Adipocyte (in vitro differentiated cells): Measurements from ENCODE around the gene BCHE.
"Not testable (repeated sequence)": the region's sequence is repeated elsewhere in the genome, so short reads cannot be mapped to it uniquely, and the experiment has no call there.

Experiments used
- DNase-seq: peaks from one replicate; pipeline ENCODE4 v3.0.0-alpha.2; 2015; ENCODE audit warnings: low read depth
- H3K27me3 ChIP-seq: replicated peaks from 2 replicates; pipeline ENCODE4 v1.7.0; 2013; ENCODE audit warnings: mild to moderate bottlenecking, low read length, moderate library complexity; ENCODE audit not compliant: control insufficient read depth, insufficient read depth
- H3K36me3 ChIP-seq: 2 replicates; pipeline ENCODE4 v1.7.0; 2013; ENCODE audit warnings: low read length, mild to moderate bottlenecking, moderate library complexity; ENCODE audit not compliant: control insufficient read depth, insufficient read depth, severe bottlenecking
- H3K4me1 ChIP-seq: 2 replicates; pipeline ENCODE4 v1.7.0; 2013; ENCODE audit warnings: mild to moderate bottlenecking, low read length, moderate library complexity; ENCODE audit not compliant: control insufficient read depth, insufficient read depth
- H3K4me3 ChIP-seq: 2 replicates; pipeline ENCODE4 v1.7.0; 2013; ENCODE audit warnings: mild to moderate bottlenecking, low read length, moderate library complexity
- H3K9ac ChIP-seq: 2 replicates; pipeline ENCODE4 v1.7.0; 2013; ENCODE audit warnings: mild to moderate bottlenecking, low read length, moderate library complexity
- H3K9me3 ChIP-seq: 2 replicates; pipeline ENCODE4 v1.7.0; 2013; ENCODE audit warnings: mild to moderate bottlenecking, low read length, moderate library complexity; ENCODE audit not compliant: control insufficient read depth

BCHE gene

DNA sequence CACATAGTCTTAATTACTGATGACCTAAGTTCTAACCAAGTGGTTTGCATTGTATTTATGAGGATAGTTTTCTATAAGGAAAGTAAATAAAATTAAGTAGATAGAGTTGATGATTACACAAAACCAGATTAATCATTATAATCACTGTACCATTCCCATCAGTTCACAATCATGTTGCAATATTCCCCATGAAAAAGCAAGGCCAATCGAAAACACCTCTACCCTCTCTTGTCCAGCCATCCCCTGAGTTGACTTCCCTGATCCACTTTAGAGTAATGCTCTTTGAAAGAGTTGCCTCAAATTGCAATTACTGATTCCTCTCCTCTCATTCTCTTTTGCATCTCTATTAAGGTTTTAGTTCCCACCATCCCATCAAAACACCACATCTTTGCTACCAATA lies 21.0 kb downstream of the BCHE start:
- Histone ChIP-seq H3K27me3 (no peaks in the 10 kb centered on the region), H3K36me3 (no peaks in the 10 kb centered on the region), H3K4me3 (no peak overlapping the region), H3K4me1 (peaks cover 3% of the 10 kb centered on the region), H3K9ac (no peak overlapping the region), H3K9me3 (no peaks in the 10 kb centered on the region)
- DNase-seq: no peak

GRCh38 chr3:165815682-165816081 lies 21.5 kb downstream of the BCHE start:
- DNase-seq: no peak
- H3K36me3 ChIP-seq: no peaks in the 10 kb centered on the region
- no peaks in the 10 kb centered on the region for H3K9me3 ChIP-seq
- H3K9ac ChIP-seq: no peak overlapping the region
- peaks cover 3% of the 10 kb centered on the region for H3K4me1 ChIP-seq
- no peak overlapping the region for H3K4me3 ChIP-seq
- no peaks in the 10 kb centered on the region for H3K27me3 ChIP-seq

DNA sequence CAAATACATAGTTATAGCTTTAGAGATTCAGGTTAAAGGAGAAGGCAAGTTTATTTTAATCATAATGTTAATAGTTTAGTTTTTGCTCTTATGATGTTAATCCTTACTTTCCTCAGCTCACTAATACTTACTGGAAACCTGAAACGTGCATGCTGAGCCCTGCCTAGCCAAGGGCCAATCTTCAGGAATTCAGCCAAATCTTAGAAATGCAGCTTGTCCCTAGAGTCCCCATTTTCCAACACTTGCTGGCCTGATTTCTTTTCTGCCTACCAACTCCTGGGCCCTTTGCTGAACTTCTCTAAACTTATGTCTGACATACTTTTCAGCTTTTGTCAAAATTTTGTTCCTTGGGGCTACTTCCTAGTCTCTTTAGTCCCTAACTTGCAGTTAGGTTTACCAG lies 22.8 kb downstream of the BCHE start:
- Histone ChIP-seq H3K4me3 (no peak overlapping the region), H3K9ac (no peak overlapping the region), H3K4me1 (peaks cover 3% of the 10 kb centered on the region), H3K36me3 (no peaks in the 10 kb centered on the region), H3K9me3 (no peaks in the 10 kb centered on the region), H3K27me3 (no peaks in the 10 kb centered on the region)
- DNase-seq: no peak

GRCh38 chr3:165807937-165808336 lies 29.3 kb downstream of the BCHE start:
- not testable (repeated sequence) for H3K36me3 ChIP-seq, DNase-seq, H3K9me3 ChIP-seq, H3K9ac ChIP-seq, H3K4me3 ChIP-seq, H3K4me1 ChIP-seq, H3K27me3 ChIP-seq

DNA sequence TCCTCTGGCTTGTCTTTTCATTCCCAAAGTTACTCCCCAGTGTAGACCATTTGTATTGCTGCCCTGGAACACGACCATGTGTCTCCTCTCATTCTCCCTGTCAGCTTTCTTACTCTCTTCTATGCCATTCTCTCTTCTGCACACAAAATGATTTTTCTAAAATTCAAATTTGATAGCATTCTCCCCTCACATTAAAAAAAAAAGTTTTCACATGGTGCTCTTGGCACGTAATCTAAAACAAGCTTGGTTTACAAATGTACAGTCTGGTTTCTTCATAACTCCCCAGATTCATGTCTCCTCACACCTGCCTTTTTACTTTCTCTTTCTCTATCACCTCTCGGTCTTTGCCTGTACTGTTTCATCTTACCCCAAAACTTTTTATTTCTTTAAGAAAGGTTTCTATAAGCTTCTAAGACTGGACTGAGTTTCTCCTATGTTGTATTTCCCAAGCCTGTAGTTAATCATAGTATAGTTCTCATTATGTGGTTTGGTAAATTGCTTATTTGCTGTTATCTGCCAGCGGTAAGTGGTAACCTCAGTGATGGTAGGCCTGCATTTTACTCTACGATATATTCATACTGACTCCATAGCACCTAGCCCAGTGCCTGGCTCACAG lies 31.2 kb downstream of the BCHE start:
- H3K36me3 ChIP-seq: no peaks in the 10 kb centered on the region
- H3K9me3 ChIP-seq: no peaks in the 10 kb centered on the region
- H3K4me3 ChIP-seq: no peak overlapping the region
- DNase-seq: no peak
- H3K4me1 ChIP-seq: no peaks in the 10 kb centered on the region
- no peak overlapping the region for H3K9ac ChIP-seq
- H3K27me3 ChIP-seq: no peaks in the 10 kb centered on the region

- Histone ChIP-seq H3K9ac (no peak overlapping the region), H3K4me1 (no peaks in the 10 kb centered on the region), H3K4me3 (no peak overlapping the region), H3K27me3 (no peaks in the 10 kb centered on the region), H3K9me3 (no peaks in the 10 kb centered on the region), H3K36me3 (no peaks in the 10 kb centered on the region)
- DNase-seq: no peak
Measured at GRCh38 chr3:165803471-165803870, 33.8 kb downstream of the BCHE start.

DNA sequence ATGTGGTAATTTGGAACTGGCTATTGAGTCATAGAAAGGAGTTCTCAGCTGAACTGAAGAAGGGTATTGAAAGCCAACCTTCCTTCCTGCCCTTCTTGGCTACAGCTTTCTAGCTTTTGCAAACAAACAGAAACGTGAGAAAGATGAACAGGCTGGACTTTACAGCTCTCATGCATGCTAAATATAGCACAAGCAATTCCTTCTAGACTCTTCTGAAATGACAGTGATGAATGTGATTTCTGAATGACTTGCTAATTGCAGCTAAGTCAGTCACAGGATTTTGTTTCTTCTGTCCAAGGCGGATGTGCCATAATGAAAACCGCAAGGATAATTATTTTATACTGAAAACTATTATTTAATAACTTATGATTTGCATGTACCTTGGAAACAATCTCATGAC lies 36.3 kb downstream of the BCHE start:
- Histone ChIP-seq H3K9ac (no peak overlapping the region), H3K9me3 (no peaks in the 10 kb centered on the region), H3K4me1 (no peaks in the 10 kb centered on the region), H3K36me3 (no peaks in the 10 kb centered on the region), H3K4me3 (no peak overlapping the region), H3K27me3 (no peaks in the 10 kb centered on the region)
- DNase-seq: no peak

DNA sequence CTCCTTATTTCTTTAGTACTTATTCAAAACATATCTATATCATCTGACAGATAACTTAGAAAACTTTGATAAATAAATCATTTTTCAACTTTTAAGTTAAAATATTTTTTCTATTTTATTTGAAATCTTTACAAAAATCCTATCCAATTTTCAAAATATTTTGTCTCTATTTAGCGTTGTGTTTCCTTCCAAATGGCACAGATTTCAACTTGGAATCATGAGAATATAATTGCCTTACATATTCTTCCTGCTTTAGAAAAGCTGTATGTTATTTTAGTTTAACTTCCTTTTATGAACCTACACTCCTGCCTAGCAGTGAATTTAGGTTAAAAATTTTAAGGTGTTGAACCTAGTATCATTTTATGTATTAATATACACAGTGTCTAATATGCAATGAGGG lies 38.2 kb downstream of the BCHE start:
- no peaks in the 10 kb centered on the region for H3K4me1 ChIP-seq
- H3K4me3 ChIP-seq: no peak overlapping the region
- no peaks in the 10 kb centered on the region for H3K9me3 ChIP-seq
- H3K9ac ChIP-seq: no peak overlapping the region
- no peak for DNase-seq
- no peaks in the 10 kb centered on the region for H3K36me3 ChIP-seq
- no peaks in the 10 kb centered on the region for H3K27me3 ChIP-seq

GRCh38 chr3:165797551-165797950 lies 39.7 kb downstream of the BCHE start:
- Histone ChIP-seq H3K4me1 (no peaks in the 10 kb centered on the region), H3K9me3 (no peaks in the 10 kb centered on the region), H3K36me3 (no peaks in the 10 kb centered on the region), H3K4me3 (no peak overlapping the region), H3K27me3 (no peaks in the 10 kb centered on the region), H3K9ac (no peak overlapping the region)
- no peak for DNase-seq

- no peaks in the 10 kb centered on the region for H3K36me3 ChIP-seq
- H3K4me3 ChIP-seq: no peak overlapping the region
- DNase-seq: no peak
- H3K27me3 ChIP-seq: no peaks in the 10 kb centered on the region
- no peak overlapping the region for H3K9ac ChIP-seq
- no peaks in the 10 kb centered on the region for H3K9me3 ChIP-seq
- no peaks in the 10 kb centered on the region for H3K4me1 ChIP-seq
Measured at GRCh38 chr3:165796701-165797100, 40.5 kb downstream of the BCHE start.

DNA sequence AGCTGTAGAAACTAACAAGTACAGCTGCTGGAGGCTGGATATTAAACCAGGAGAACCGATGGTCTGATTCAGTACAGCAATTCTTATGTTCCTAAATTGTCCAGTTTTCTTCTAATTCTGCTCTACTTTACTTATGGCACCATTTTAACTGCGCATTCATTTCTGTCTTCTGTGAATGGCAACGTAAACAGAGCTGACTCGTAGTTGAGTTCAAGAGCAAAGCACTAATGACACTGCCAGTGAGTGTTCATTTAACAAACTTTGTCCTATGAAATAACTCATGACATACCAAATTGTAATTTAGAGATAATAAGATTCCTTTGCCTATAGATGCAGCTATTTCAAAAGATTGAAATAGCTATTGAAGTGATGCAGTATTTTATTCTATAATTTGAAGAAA lies 48.7 kb downstream of the BCHE start:
- no peaks in the 10 kb centered on the region for H3K27me3 ChIP-seq
- H3K36me3 ChIP-seq: no peaks in the 10 kb centered on the region
- no peaks in the 10 kb centered on the region for H3K9me3 ChIP-seq
- DNase-seq: no peak
- H3K4me1 ChIP-seq: no peaks in the 10 kb centered on the region
- H3K4me3 ChIP-seq: no peak overlapping the region
- no peak overlapping the region for H3K9ac ChIP-seq

DNA sequence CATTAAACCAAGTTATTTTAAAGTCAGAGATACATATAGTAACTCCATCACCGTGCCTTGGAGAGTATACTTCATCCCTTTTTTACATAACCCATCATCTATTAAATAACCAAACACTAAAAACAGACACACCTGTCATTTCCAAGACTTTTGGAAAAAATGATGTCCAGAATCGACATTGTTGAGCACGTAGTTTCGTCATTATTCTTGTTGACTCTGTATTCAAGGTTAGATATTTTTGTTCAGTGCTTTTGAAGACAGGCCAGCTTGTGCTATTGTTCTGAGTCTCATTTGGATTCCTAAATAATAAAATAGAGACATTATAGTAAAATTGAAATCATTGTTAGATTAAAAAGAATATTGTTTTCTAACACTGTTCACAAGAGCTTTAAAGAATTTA lies 51.2 kb downstream of the BCHE start:
- DNase-seq: no peak
- no peaks in the 10 kb centered on the region for H3K4me1 ChIP-seq
- no peak overlapping the region for H3K4me3 ChIP-seq
- no peaks in the 10 kb centered on the region for H3K36me3 ChIP-seq
- H3K9me3 ChIP-seq: no peaks in the 10 kb centered on the region
- H3K9ac ChIP-seq: no peak overlapping the region
- H3K27me3 ChIP-seq: no peaks in the 10 kb centered on the region
